PC-9 (cell line): ENCODE measurements around the gene ZDHHC17.

Experiments
- CTCF ChIP-seq: fragments of 200-600 bp; sonication (generic); conservative IDR thresholded peaks from 2 replicates; pipeline ENCODE4 v1.6.1; 2017; ENCODE audit warnings: mixed run types, antibody characterized with exemption, mild to moderate bottlenecking, moderate library complexity
- EZH2 ChIP-seq: fragments of 200-600 bp; sonication (generic); IDR thresholded peaks from 2 replicates; pipeline ENCODE4 v1.8.0; 2017; ENCODE audit warnings: antibody characterized with exemption, low read depth

GRCh38 chr12:76719171-76720041 lies 44.5 kb upstream of the ZDHHC17 start:
- TF ChIP-seq CTCF (no peak), EZH2 (no peak)
